SK-N-SH (cell line): ENCODE results near the gene RFXANK.

Experiments
- CTCF ChIP-seq: fragments of 200-600 bp; sonication (generic); IDR thresholded peaks from 2 replicates; pipeline ENCODE4 v1.6.1; 2017; ENCODE audit warnings: antibody characterized with exemption, mild to moderate bottlenecking, moderate library complexity
- FOXJ3 ChIP-seq: sonication (generic); formaldehyde crosslinking; IDR thresholded peaks from 2 replicates; pipeline ENCODE4 v1.5.1; 2020; ENCODE audit warnings: mild to moderate bottlenecking, missing genetic modification reagents
- PBX3 ChIP-seq: IDR thresholded peaks from 2 replicates; pipeline ENCODE4; 2012
- POLR2AphosphoS5 ChIP-seq: IDR thresholded peaks from 2 replicates; pipeline ENCODE4 v1.6.1; 2012; ENCODE audit warnings: low read depth, low read length
- REST ChIP-seq: IDR thresholded peaks from 2 replicates; pipeline ENCODE4 v1.6.1; 2012; ENCODE audit warnings: mild to moderate bottlenecking, low read depth, low read length, moderate library complexity
- SIN3A ChIP-seq: IDR thresholded peaks from 2 replicates; pipeline ENCODE4 v1.6.1; 2012; ENCODE audit warnings: low read depth, mild to moderate bottlenecking, low read length, moderate library complexity, borderline replicate concordance
- SMC3 ChIP-seq: IDR thresholded peaks from 2 replicates; pipeline ENCODE4 v1.6.1; 2012; ENCODE audit warnings: low read depth, low read length, improper control_type of control experiment
- USF1 ChIP-seq: IDR thresholded peaks from 2 replicates; pipeline ENCODE4 v1.4.0; 2012; ENCODE audit warnings: low read depth, borderline replicate concordance
- YY1 ChIP-seq: IDR thresholded peaks from 2 replicates; pipeline ENCODE4 v1.4.0; 2012; ENCODE audit warnings: low read depth, mild to moderate bottlenecking

GRCh38 chr19:19147344-19147743 is 44.7 kb upstream of the RFXANK start:
- TF ChIP-seq POLR2AphosphoS5 (no peak), CTCF (no peak), REST (no peak), USF1 (no peak), SMC3 (no peak), PBX3 (no peak), SIN3A (no peak), YY1 (no peak), FOXJ3 (no peak)
